K562 (cell line): ENCODE results near the gene PRMT5. TPM values are rescaled to one million over a fixed set of nuclear protein-coding genes. Genes with fewer than 3 reads are reported as not detected.

Source experiments
- DMBX1 ChIP-seq: fragments of 250-450 bp; sonication (Bioruptor Pico); IDR thresholded peaks from 2 replicates; pipeline ENCODE4 v1.8.0; 2022; ENCODE audit warnings: inconsistent platforms, mild to moderate bottlenecking, moderate library complexity, borderline replicate concordance
- ERF ChIP-seq: fragments of 450-650 bp; formaldehyde crosslinking; IDR thresholded peaks from 2 replicates; pipeline ENCODE4 v1.4.0; 2020; ENCODE audit warnings: mild to moderate bottlenecking, mixed read lengths
- FOXM1 ChIP-seq, 2 experiments: fragments of 450-650 bp in 1 of 2; sonication (generic) in 1 of 2; formaldehyde crosslinking in 1 of 2; IDR thresholded peaks; 2 replicates each; pipeline versions ENCODE4 v1.6.1 to v1.9.0; 2017 to 2022; ENCODE audit warnings: low read depth in 2 of 2, mild to moderate bottlenecking in 2 of 2, missing genetic modification reagents in 1 of 2, moderate library complexity in 1 of 2
- FUS ChIP-seq: fragments of 200-400 bp; formaldehyde crosslinking; optimal IDR thresholded peaks from 2 replicates; pipeline ENCODE3; 2017; ENCODE audit warnings: low read depth, low read length
- HDAC6 ChIP-seq: IDR thresholded peaks from 2 replicates; pipeline ENCODE4 v1.6.1; 2012; ENCODE audit warnings: low read depth, mild to moderate bottlenecking, control low read depth, inconsistent platforms, low read length, moderate library complexity
- HDAC8 ChIP-seq: fragments of 450-650 bp; IDR thresholded peaks from 2 replicates; pipeline ENCODE4 v1.6.1; 2016; ENCODE audit warnings: mild to moderate bottlenecking, missing genetic modification characterization, moderate library complexity, missing compliant biosample characterization
- IRF2 ChIP-seq: sonication (generic); formaldehyde crosslinking; IDR thresholded peaks from 2 replicates; pipeline ENCODE4 v1.8.1; 2022; ENCODE audit warnings: mild to moderate bottlenecking, missing genetic modification reagents
- JUND ChIP-seq, 2 experiments: IDR thresholded peaks; 2 replicates in 1 of 2; 3 replicates in 1 of 2; pipeline ENCODE4 v1.6.1; 2011; ENCODE audit warnings: borderline replicate concordance in 2 of 2, low read depth in 2 of 2, low read length in 2 of 2, improper control_type of control experiment in 1 of 2, missing biosample characterization in 1 of 2, missing genetic modification characterization in 1 of 2, missing genetic modification reagents in 1 of 2
- NFE2L1 ChIP-seq: fragments of 450-650 bp; IDR thresholded peaks from 2 replicates; pipeline ENCODE4 v1.6.1; 2016; ENCODE audit warnings: missing genetic modification characterization, low read depth, mild to moderate bottlenecking, missing compliant biosample characterization, moderate library complexity, borderline replicate concordance
- POLR2A ChIP-seq: fragments of 450-650 bp; conservative IDR thresholded peaks from 2 replicates; pipeline ENCODE4 v1.6.1; 2016
- SMAD1 ChIP-seq: fragments of 150-350 bp; IDR thresholded peaks from 2 replicates; pipeline ENCODE4 v1.6.1; 2014; ENCODE audit warnings: low read length, low read depth; ENCODE audit not compliant: partially characterized antibody
- SMARCA5 ChIP-seq: fragments of 450-650 bp; IDR thresholded peaks from 2 replicates; pipeline ENCODE4 v1.6.1; 2016
- SOX6 ChIP-seq: fragments of 450-650 bp; IDR thresholded peaks from 2 replicates; pipeline ENCODE4 v1.6.1; 2014; ENCODE audit warnings: mild to moderate bottlenecking
- THRAP3 ChIP-seq: fragments of 450-650 bp; IDR thresholded peaks from 2 replicates; pipeline ENCODE4 v1.6.1; 2016; ENCODE audit warnings: mild to moderate bottlenecking, inconsistent platforms, borderline replicate concordance
- ZKSCAN3 ChIP-seq: fragments of 250-450 bp; sonication (Bioruptor Pico); IDR thresholded peaks from 2 replicates; pipeline ENCODE4 v1.4.0; 2020
- ZNF175 ChIP-seq: fragments of 200-800 bp; sonication (Bioruptor generic); IDR thresholded peaks from 2 replicates; pipeline ENCODE4 v1.6.1; 2016; ENCODE audit warnings: low read depth, mild to moderate bottlenecking, missing genetic modification characterization, missing compliant biosample characterization
- ZNF282 ChIP-seq: sonication (generic); formaldehyde crosslinking; IDR thresholded peaks from 2 replicates; pipeline ENCODE4 v1.8.1; 2023; ENCODE audit warnings: missing genetic modification reagents
- ZNF584 ChIP-seq: fragments of 200-800 bp; sonication (Bioruptor generic); IDR thresholded peaks from 2 replicates; pipeline ENCODE4 v1.6.1; 2016; ENCODE audit warnings: low read depth, mild to moderate bottlenecking, missing genetic modification characterization, missing compliant biosample characterization
- ZNF764 ChIP-seq: fragments of 250-450 bp; sonication (Bioruptor Pico); IDR thresholded peaks from 2 replicates; pipeline ENCODE4 v1.4.0; 2020; ENCODE audit warnings: low read depth, mild to moderate bottlenecking, moderate library complexity
- ZNF77 ChIP-seq: fragments of 250-450 bp; sonication (Bioruptor Pico); IDR thresholded peaks from 2 replicates; pipeline ENCODE4 v1.5.0; 2020
- polyA plus RNA-seq, 8 experiments: library from polyadenylated mRNA; depleted of rRNA in 4 of 8; stranded (reverse) in 5 of 8; unstranded in 3 of 8; fragments of >200 nt; fragmentation: Nextera tagmentation in 2 of 8; fragmentation: Illumina TruSeq in 1 of 8; extraction: Ambion mirVana in 2 of 8; extraction: Trizol in 1 of 8; gene quantifications; 2 replicates each; pipeline versions ENCODE4 v1.2.1 to v1.2.3, GENCODE V29; 2011 to 2014; ENCODE audit warnings: inconsistent platforms in 1 of 8, missing spikeins in 1 of 8
- total RNA-seq, 7 experiments: library from RNA; depleted of rRNA in 6 of 7; stranded (reverse); fragments of >200 nt in 6 of 7; fragmentation: Illumina TruSeq in 2 of 7; extraction: Trizol in 2 of 7; gene quantifications; 2 replicates each; pipeline versions ENCODE4 v1.2.1 to v1.2.3, GENCODE V29; 2011 to 2021; ENCODE audit warnings: low replicate concordance in 1 of 7
- TF ChIP-seq, protein P1 (sequence below): fragments of 250-450 bp; sonication (Bioruptor Pico); IDR thresholded peaks from 2 replicates; pipeline ENCODE4 v1.9.0; 2021; ENCODE audit warnings: mild to moderate bottlenecking
- TF ChIP-seq, protein P2 (sequence below): IDR thresholded peaks from 2 replicates; pipeline ENCODE4 v1.6.1; 2011; ENCODE audit not compliant: insufficient read length; ENCODE audit errors: extremely low read depth
- TF ChIP-seq, protein P3 (sequence below): fragments of 250-450 bp; sonication (Bioruptor Pico); IDR thresholded peaks from 2 replicates; pipeline ENCODE4 v1.8.0; 2021; ENCODE audit warnings: mild to moderate bottlenecking, moderate library complexity
- TF ChIP-seq, protein P4 (sequence below): fragments of 200-800 bp; sonication (Bioruptor generic); IDR thresholded peaks from 2 replicates; pipeline ENCODE4 v1.6.1; 2017; ENCODE audit warnings: missing genetic modification characterization, missing compliant biosample characterization

Gene PRMT5
- total and polyA plus RNA-seq, 9 of the 15 experiments (the other 6 are each of a cell fraction or from before 2014, with no cell fraction given) = 114 to 552 (median 222) TPM

DNA sequence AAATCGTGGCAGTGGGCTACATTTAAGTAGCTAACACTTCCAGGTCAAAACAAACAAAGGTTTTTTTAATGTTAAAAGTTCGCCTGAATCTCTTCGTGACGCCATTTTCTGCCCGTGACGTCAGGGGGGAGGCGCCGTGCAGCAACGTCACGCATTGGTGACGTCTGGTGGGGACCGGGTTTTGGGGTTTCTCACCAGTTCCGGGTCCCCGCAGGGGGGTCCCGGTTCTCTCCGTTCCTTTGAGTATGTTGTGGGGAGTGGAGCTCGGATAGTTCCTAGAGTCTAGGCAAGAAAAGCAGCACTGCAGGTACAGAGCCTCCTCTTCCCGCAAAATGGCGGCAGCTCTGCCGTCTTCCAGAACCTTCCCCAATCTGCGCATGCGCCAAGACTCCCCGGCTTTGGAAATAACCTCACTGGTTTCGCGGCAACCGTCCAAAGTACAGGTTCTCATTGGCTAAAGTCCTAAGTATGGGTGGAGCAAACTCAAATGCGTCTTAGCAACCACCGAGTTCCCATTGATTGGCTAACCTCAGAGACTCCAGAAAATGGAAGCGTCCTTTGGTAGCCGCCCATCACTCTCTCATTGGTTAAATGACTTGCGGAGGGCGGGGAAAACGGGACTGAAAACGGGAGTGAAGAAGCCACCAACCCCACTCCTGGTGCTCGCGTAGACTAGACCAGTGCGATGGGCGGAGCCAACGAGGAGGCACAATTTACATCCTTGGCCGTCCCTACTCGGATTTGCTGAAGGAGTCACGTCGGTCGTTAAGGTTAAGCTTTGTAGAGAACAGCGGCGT, 10.2 kb downstream of the PRMT5 start, which contains the start of gene RBM23 (continued):
- TF ChIP-seq, protein P1, sequence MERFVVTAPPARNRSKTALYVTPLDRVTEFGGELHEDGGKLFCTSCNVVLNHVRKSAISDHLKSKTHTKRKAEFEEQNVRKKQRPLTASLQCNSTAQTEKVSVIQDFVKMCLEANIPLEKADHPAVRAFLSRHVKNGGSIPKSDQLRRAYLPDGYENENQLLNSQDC (CRISPR knock-in tag) = no peak
- TF ChIP-seq ERF (CRISPR knock-in tag) (0 out of 2 replicates have a peak, but pooled peaks have one; percentile 36), THRAP3 (no peak), ZKSCAN3 (CRISPR knock-in tag) (no peak), ZNF584 (CRISPR knock-in tag) (no peak), FOXM1 (IDR thresholded peaks at IDR 0.05; ENCODE audit: low read depth) (no peak), FOXM1 (CRISPR knock-in tag; IDR thresholded peaks at IDR 0.05; ENCODE audit: low read depth) (no peak), IRF2 (CRISPR knock-in tag) (no peak), HDAC6 (no peak), ZNF77 (CRISPR knock-in tag) (no peak), ZNF175 (no peak), JUND (IDR thresholded peaks at IDR 0.05; ENCODE audit: borderline replicate concordance, low read depth, low read length) (peak; percentile 66), JUND (tag; IDR thresholded peaks at IDR 0.05; ENCODE audit: borderline replicate concordance, low read depth, low read length) (no peak; the same call in 2 of the 3 replicates), SMARCA5 (no peak), POLR2A (peak; percentile 92), NFE2L1 (tag) (no peak), ZNF282 (CRISPR knock-in tag) (no peak), HDAC8 (tag) (no peak), SOX6 (no peak), SMAD1 (no peak), ZNF764 (no peak), FUS (no peak), DMBX1 (CRISPR knock-in tag) (no peak)
- TF ChIP-seq, protein P2, sequence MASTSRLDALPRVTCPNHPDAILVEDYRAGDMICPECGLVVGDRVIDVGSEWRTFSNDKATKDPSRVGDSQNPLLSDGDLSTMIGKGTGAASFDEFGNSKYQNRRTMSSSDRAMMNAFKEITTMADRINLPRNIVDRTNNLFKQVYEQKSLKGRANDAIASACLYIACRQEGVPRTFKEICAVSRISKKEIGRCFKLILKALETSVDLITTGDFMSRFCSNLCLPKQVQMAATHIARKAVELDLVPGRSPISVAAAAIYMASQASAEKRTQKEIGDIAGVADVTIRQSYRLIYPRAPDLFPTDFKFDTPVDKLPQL = peak; percentile 8
- TF ChIP-seq, protein P3, sequence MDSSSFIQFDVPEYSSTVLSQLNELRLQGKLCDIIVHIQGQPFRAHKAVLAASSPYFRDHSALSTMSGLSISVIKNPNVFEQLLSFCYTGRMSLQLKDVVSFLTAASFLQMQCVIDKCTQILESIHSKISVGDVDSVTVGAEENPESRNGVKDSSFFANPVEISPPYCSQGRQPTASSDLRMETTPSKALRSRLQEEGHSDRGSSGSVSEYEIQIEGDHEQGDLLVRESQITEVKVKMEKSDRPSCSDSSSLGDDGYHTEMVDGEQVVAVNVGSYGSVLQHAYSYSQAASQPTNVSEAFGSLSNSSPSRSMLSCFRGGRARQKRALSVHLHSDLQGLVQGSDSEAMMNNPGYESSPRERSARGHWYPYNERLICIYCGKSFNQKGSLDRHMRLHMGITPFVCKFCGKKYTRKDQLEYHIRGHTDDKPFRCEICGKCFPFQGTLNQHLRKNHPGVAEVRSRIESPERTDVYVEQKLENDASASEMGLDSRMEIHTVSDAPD (CRISPR knock-in tag) = no peak
- TF ChIP-seq, protein P4, sequence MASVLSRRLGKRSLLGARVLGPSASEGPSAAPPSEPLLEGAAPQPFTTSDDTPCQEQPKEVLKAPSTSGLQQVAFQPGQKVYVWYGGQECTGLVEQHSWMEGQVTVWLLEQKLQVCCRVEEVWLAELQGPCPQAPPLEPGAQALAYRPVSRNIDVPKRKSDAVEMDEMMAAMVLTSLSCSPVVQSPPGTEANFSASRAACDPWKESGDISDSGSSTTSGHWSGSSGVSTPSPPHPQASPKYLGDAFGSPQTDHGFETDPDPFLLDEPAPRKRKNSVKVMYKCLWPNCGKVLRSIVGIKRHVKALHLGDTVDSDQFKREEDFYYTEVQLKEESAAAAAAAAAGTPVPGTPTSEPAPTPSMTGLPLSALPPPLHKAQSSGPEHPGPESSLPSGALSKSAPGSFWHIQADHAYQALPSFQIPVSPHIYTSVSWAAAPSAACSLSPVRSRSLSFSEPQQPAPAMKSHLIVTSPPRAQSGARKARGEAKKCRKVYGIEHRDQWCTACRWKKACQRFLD (CRISPR knock-in tag) = no peak
